ENCODE data around the gene CHST11.

GRCh38 chr12:104667139-104667538, 210.4 kb downstream of the CHST11 start:
- TF ChIP-seq CTCF (IDR thresholded peaks at IDR 0.05) = no peak
- no peak for TF ChIP-seq POLR2A (IDR thresholded peaks at IDR 0.05)
